Ovary (tissue), 9 donors: ENCODE results near the gene COL27A1. TPM values are rescaled to one million over a fixed set of nuclear protein-coding genes. Genes with fewer than 3 reads are reported as not detected.
A peak's percentile ranks its signal among the peaks of the same experiment; 100 is the strongest.

Experiments used
- DNase-seq, 5 donors: peaks; one replicate each; pipeline ENCODE4 v3.0.0-alpha.2; 2019 to 2020
- H3K27ac ChIP-seq, 2 donors: fragments of 200-600 bp; one replicate each; pipeline versions ENCODE4 v1.5.1 to v1.8.0; 2019 to 2022
- H3K27me3 ChIP-seq: fragments of 200-600 bp; one replicate; pipeline ENCODE4 v1.8.0; 2022
- H3K36me3 ChIP-seq: fragments of 200-600 bp; sonication (generic); one replicate; pipeline ENCODE4 v1.5.1; 2019
- H3K4me1 ChIP-seq: one replicate; pipeline ENCODE4 v1.8.1; 2013; ENCODE audit warnings: mild to moderate bottlenecking, moderate library complexity; ENCODE audit not compliant: insufficient read depth
- H3K4me3 ChIP-seq: fragments of 200-600 bp; sonication (generic); one replicate; pipeline ENCODE4 v1.5.1; 2017
- H3K9me3 ChIP-seq, 2 donors: fragments of 200-600 bp in 1 of 2; sonication (generic) in 1 of 2; one replicate each; pipeline versions ENCODE4 v1.5.1 to v1.8.1; 2013 to 2019; ENCODE audit warnings: mild to moderate bottlenecking in 1 of 2, moderate library complexity in 1 of 2
- CTCF ChIP-seq, 3 donors: fragments of 450-650 bp in 2 of 3; fragments of 200-600 bp in 1 of 3; IDR thresholded peaks; one replicate each; pipeline versions ENCODE4 v1.5.1 to v1.8.0; 2016 to 2022; ENCODE audit warnings: antibody characterized with exemption in 3 of 3, mild to moderate bottlenecking in 1 of 3
- EP300 ChIP-seq: sonication (generic); formaldehyde crosslinking; IDR thresholded peaks from one replicate; pipeline ENCODE4 v1.6.1; 2017; ENCODE audit warnings: antibody characterized with exemption
- POLR2A ChIP-seq: fragments of 450-650 bp; IDR thresholded peaks from one replicate; pipeline ENCODE4 v1.6.1; 2017; ENCODE audit warnings: antibody characterized with exemption, mild to moderate bottlenecking, moderate library complexity
- WGBS, 3 donors: extraction: QIAGEN DNeasy Blood & Tissue Kit in 1 of 3; methylation state at CpG; one replicate each; pipeline versions ENCODE4 v1.1.5 to v1.1.7; 2013 to 2017; 5-methylcytosine and 5-hydroxymethylcytosine counted together
- intact Hi-C, 4 donors: fragments of 100-400 bp; cut with DNase I; formaldehyde crosslinking; loops; one replicate each; pipeline versions ENCODE4 v1.11.0 to v1.15.1; 2022 to 2023
- polyA plus RNA-seq, 2 donors: library from polyadenylated mRNA; stranded (reverse); fragments of 200-250 nt in 1 of 2; fragments of 350-450 nt in 1 of 2; fragmentation: Illumina TruSeq in 1 of 2; extraction: RNeasy Lipid Tissue Mini Kit (QIAGEN cat#74804) in 1 of 2; gene quantifications; one replicate each; pipeline ENCODE4 v1.2.3, GENCODE V29; 2013 to 2014
- total RNA-seq, 7 donors: library from RNA; depleted of rRNA in 2 of 7; stranded (reverse); fragments of >200 nt in 2 of 7; fragmentation: NEBNext Ultra II Directional in 3 of 7; extraction: Animal tissue kit (Norgen Biotek cat#: 25700) in 3 of 7; gene quantifications; one replicate each; pipeline versions ENCODE4 v1.1.0 to v1.2.4, GENCODE V29; 2016 to 2023
- donor health status: DM: no; HTN: no; CAD: no; lungs with moderate emphysema.
- donor health status: DM: no; HTN: no; CAD: no.
- donor health status: Bipolar disorder and iron deficiency.
- donor health status: DM: yes; HTN: yes; CAD: no.
- donor health status: DM: no; HTN: no; CAD: no.
- donor health status: DM: yes; HTN: yes; CAD: no.

COL27A1 gene
- total and polyA plus RNA-seq, 9 donors: 5.2 to 91.2 (median 16.8) TPM

- Histone ChIP-seq H3K27me3 (no peaks in the 10 kb centered on the region), H3K27ac (no peak overlapping the region), H3K4me1 (peaks cover 3% of the 10 kb centered on the region), H3K36me3 (no peaks in the 10 kb centered on the region), H3K4me3 (no peak overlapping the region), H3K9me3 (no peaks in the 10 kb centered on the region)
- WGBS, 3 donors: 58 to 64% (median 63%) methylated on average over 7 of the region's 7 CpGs
- intact Hi-C loops: loop anchor here in 3 of 4 donors (2.0 to 5.0 kb wide), 3 partner anchors 208 to 408 kb away; no protein-coding TSS in a partner anchor
- DNase-seq: peak in 3 of 5 donors; percentile 13 to 31 (median 17)
- TF ChIP-seq POLR2A: no peak
- TF ChIP-seq CTCF (IDR thresholded peaks at IDR 0.05): no peak
- TF ChIP-seq EP300: no peak
Observed at GRCh38 chr9:114290561-114290986, 135.2 kb downstream of the COL27A1 start.

- no peaks in the 10 kb centered on the region for H3K36me3 ChIP-seq
- no peaks in the 10 kb centered on the region for H3K9me3 ChIP-seq
- DNase-seq: peak; percentile 63 to 88 (median 83)
- H3K27me3 ChIP-seq: no peaks in the 10 kb centered on the region
- no peak overlapping the region for H3K27ac ChIP-seq
- intact Hi-C loops: loop anchor here in 3 of 4 donors (1.0 to 5.0 kb wide), 4 partner anchors 183 to 409 kb away; no protein-coding TSS in a partner anchor
- H3K4me1 ChIP-seq: no peaks in the 10 kb centered on the region
- TF ChIP-seq CTCF (IDR thresholded peaks at IDR 0.05) (peak; percentile 85 to 94 (median 92)), EP300 (no peak)
- WGBS, 3 donors: 16 to 17% (median 17%) methylated on average over 12 of the region's 12 CpGs
- H3K4me3 ChIP-seq: no peak overlapping the region
Observed at GRCh38 chr9:114291064-114291474, 135.7 kb downstream of the COL27A1 start.

DNA sequence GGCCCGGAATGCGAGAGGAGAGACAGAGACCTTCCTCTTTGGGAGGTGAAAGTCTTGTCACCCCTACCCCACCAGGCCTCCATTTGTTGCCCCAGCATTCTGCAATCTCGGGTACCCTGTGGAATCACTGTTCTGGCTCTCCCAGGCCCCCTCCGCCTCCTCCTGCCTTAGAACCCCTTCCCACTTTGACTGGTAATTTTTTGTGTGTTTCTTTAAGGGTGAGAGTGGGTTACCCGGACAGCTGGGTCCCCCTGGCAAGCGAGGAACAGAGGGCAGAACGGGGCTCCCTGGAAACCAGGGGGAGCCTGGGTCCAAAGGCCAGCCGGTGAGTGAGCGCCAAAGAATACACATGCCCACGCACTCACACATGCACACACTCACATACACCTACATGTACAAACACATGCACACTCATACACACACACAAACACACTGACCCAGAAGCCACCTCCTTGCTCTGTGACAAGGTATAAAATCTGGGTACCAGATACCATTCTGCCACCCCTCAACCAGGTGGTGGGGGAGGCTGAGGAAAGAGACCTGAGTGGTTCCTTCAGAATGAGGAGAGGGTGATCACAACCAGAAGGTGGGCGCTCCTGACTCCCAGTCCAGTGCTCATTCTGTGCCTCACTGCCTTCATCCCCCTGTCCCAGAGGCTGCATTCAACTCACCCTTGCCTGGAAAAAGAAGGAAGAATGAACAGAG lies 136.7 kb downstream of the COL27A1 start:
- H3K36me3 ChIP-seq: no peaks in the 10 kb centered on the region
- DNase-seq: peak; percentile 5 to 14 (median 7)

DNA sequence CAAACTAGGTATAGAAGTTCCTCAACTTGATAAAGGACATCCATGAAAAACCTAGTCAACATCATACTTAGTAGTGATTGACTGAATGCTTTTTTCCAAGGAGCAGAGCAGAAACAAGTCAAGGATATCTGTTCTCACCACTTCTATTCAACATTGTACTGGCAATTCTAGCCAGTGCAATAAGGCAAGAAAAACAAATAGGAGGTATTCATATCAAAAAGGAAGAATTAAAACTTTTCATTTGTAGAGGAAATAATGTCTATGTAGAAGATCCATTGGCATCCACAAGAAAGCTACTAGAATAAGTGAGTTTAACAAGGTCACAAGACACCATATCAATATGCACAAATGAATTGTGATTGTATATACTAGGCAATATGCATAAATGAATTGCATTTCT lies 139.3 kb downstream of the COL27A1 start:
- Histone ChIP-seq H3K4me3 (no peak overlapping the region), H3K9me3 (no peaks in the 10 kb centered on the region), H3K27ac (no peak overlapping the region), H3K27me3 (no peaks in the 10 kb centered on the region), H3K36me3 (no peaks in the 10 kb centered on the region), H3K4me1 (no peaks in the 10 kb centered on the region)
- TF ChIP-seq POLR2A (no peak), CTCF (IDR thresholded peaks at IDR 0.05) (no peak), EP300 (no peak)
- intact Hi-C loops: loop anchor here in 3 of 4 donors (5.0 kb wide), 2 partner anchors 212 to 412 kb away; no protein-coding TSS in a partner anchor
- DNase-seq: no peak

More for the DNA sequence above, 136.7 kb downstream of the COL27A1 start:
- no peak for TF ChIP-seq CTCF (IDR thresholded peaks at IDR 0.05)
- no peak for TF ChIP-seq POLR2A
- intact Hi-C loops: loop anchor here in 3 of 4 donors (1.0 to 5.0 kb wide), 4 partner anchors 184 to 410 kb away; no protein-coding TSS in a partner anchor
- Histone ChIP-seq H3K4me3 (no peak overlapping the region), H3K9me3 (no peaks in the 10 kb centered on the region), H3K27me3 (no peaks in the 10 kb centered on the region), H3K4me1 (no peaks in the 10 kb centered on the region), H3K27ac (no peak overlapping the region)
- WGBS, 3 donors: 85 to 93% (median 88%) methylated on average over 11 of the region's 11 CpGs
